HepG2 (cell line): ENCODE results near the gene PC. TPM values are rescaled to one million over a fixed set of nuclear protein-coding genes. Genes with fewer than 3 reads are reported as not detected.

Experiments
- HDAC2 ChIP-seq: sonication (generic); formaldehyde crosslinking; IDR thresholded peaks from 2 replicates; pipeline ENCODE4 v1.4.0; 2020; ENCODE audit warnings: missing genetic modification reagents
- HNF4A ChIP-seq: sonication (generic); formaldehyde crosslinking; IDR thresholded peaks from 2 replicates; pipeline ENCODE4 v1.4.0; 2020; ENCODE audit warnings: missing genetic modification reagents
- IRX3 ChIP-seq: sonication (generic); formaldehyde crosslinking; IDR thresholded peaks from 2 replicates; pipeline ENCODE4 v1.8.1; 2023; ENCODE audit warnings: mild to moderate bottlenecking, low read depth, missing genetic modification reagents, borderline replicate concordance
- KDM2A ChIP-seq: sonication (generic); formaldehyde crosslinking; IDR thresholded peaks from 2 replicates; pipeline ENCODE4 v1.4.0; 2020; ENCODE audit warnings: low read depth, missing genetic modification reagents, borderline replicate concordance
- KDM3A ChIP-seq: IDR thresholded peaks from 2 replicates; pipeline ENCODE4 v1.6.1; 2018; ENCODE audit warnings: low read depth, missing compliant biosample characterization
- MYPOP ChIP-seq: sonication (generic); formaldehyde crosslinking; IDR thresholded peaks from 2 replicates; pipeline ENCODE4 v1.8.1; 2023; ENCODE audit warnings: mild to moderate bottlenecking, moderate library complexity, missing genetic modification reagents
- NAIF1 ChIP-seq: sonication (generic); formaldehyde crosslinking; IDR thresholded peaks from 2 replicates; pipeline ENCODE4 v1.5.0; 2020; ENCODE audit warnings: mild to moderate bottlenecking, missing genetic modification reagents, borderline replicate concordance
- NCOR1 ChIP-seq: fragments of 200-600 bp; sonication (generic); IDR thresholded peaks from 2 replicates; pipeline ENCODE4 v1.7.0; 2017; ENCODE audit warnings: antibody characterized with exemption, low read length, borderline replicate concordance
- NRL ChIP-seq: sonication (generic); formaldehyde crosslinking; IDR thresholded peaks from 2 replicates; pipeline ENCODE4 v1.5.0; 2020; ENCODE audit warnings: missing genetic modification reagents, mild to moderate bottlenecking, moderate library complexity, borderline replicate concordance
- PREB ChIP-seq: sonication (generic); formaldehyde crosslinking; IDR thresholded peaks from 2 replicates; pipeline ENCODE4 v1.4.0; 2020; ENCODE audit warnings: missing genetic modification reagents
- PRPF4 ChIP-seq: fragments of 200-400 bp; formaldehyde crosslinking; IDR thresholded peaks from 2 replicates; pipeline ENCODE4 v1.6.1; 2016; ENCODE audit warnings: low read length, low read depth; ENCODE audit not compliant: poor library complexity, severe bottlenecking
- SAFB2 ChIP-seq: sonication (generic); formaldehyde crosslinking; IDR thresholded peaks from 2 replicates; pipeline ENCODE4 v1.5.1; 2020; ENCODE audit warnings: missing genetic modification reagents, low read depth, mild to moderate bottlenecking, borderline replicate concordance
- SETDB1 ChIP-seq: sonication (generic); formaldehyde crosslinking; IDR thresholded peaks from 2 replicates; pipeline ENCODE4 v1.5.1; 2020; ENCODE audit warnings: missing genetic modification reagents, mild to moderate bottlenecking, borderline replicate concordance
- SKI ChIP-seq: fragments of 450-650 bp; IDR thresholded peaks from one replicate; pipeline ENCODE4 v1.6.1; 2018; ENCODE audit warnings: mild to moderate bottlenecking; ENCODE audit not compliant: partially characterized antibody
- SMC3 ChIP-seq: IDR thresholded peaks from 2 replicates; pipeline ENCODE4 v1.6.1; 2011; ENCODE audit warnings: low read length, improper control_type of control experiment
- SOX5 ChIP-seq: IDR thresholded peaks from 2 replicates; pipeline ENCODE4 v1.6.1; 2016; ENCODE audit warnings: borderline replicate concordance
- TFE3 ChIP-seq: IDR thresholded peaks from 2 replicates; pipeline ENCODE4 v1.6.1; 2016
- TP53 ChIP-seq: sonication (generic); formaldehyde crosslinking; conservative IDR thresholded peaks from 2 replicates; pipeline ENCODE4 v1.4.0; 2020; ENCODE audit warnings: missing genetic modification reagents
- ZBTB34 ChIP-seq: sonication (generic); formaldehyde crosslinking; IDR thresholded peaks from 2 replicates; pipeline ENCODE4 v1.8.0; 2022; ENCODE audit warnings: mild to moderate bottlenecking, missing genetic modification reagents
- ZBTB7A ChIP-seq: sonication (generic); formaldehyde crosslinking; IDR thresholded peaks from 2 replicates; pipeline ENCODE4 v1.8.0; 2022; ENCODE audit warnings: mild to moderate bottlenecking, missing genetic modification reagents
- ZKSCAN8 ChIP-seq: IDR thresholded peaks from 2 replicates; pipeline ENCODE4 v1.6.1; 2016; ENCODE audit warnings: borderline replicate concordance, missing genetic modification reagents, missing compliant biosample characterization
- ZMAT3 ChIP-seq: sonication (generic); formaldehyde crosslinking; conservative IDR thresholded peaks from 2 replicates; pipeline ENCODE4 v1.7.0; 2021; ENCODE audit warnings: missing genetic modification reagents
- ZNF224 ChIP-seq: sonication (generic); formaldehyde crosslinking; IDR thresholded peaks from 2 replicates; pipeline ENCODE4 v1.5.0; 2020; ENCODE audit warnings: mild to moderate bottlenecking, missing genetic modification reagents
- ZNF34 ChIP-seq: sonication (generic); formaldehyde crosslinking; IDR thresholded peaks from 2 replicates; pipeline ENCODE4 v1.4.0; 2020; ENCODE audit warnings: mild to moderate bottlenecking, missing genetic modification reagents, borderline replicate concordance
- ZNF383 ChIP-seq: sonication (generic); formaldehyde crosslinking; IDR thresholded peaks from 2 replicates; pipeline ENCODE4 v1.4.0; 2020; ENCODE audit warnings: missing genetic modification reagents, mild to moderate bottlenecking, borderline replicate concordance
- ZNF577 ChIP-seq: sonication (generic); formaldehyde crosslinking; IDR thresholded peaks from 2 replicates; pipeline ENCODE4 v1.4.0; 2020; ENCODE audit warnings: mild to moderate bottlenecking, low read depth, missing genetic modification reagents, borderline replicate concordance
- ZNF768 ChIP-seq: sonication (generic); formaldehyde crosslinking; IDR thresholded peaks from 2 replicates; pipeline ENCODE4 v1.4.0; 2020; ENCODE audit warnings: missing genetic modification reagents
- ZNF850 ChIP-seq: sonication (generic); formaldehyde crosslinking; conservative IDR thresholded peaks from 2 replicates; pipeline ENCODE4 v1.9.0; 2021; ENCODE audit warnings: mild to moderate bottlenecking, missing genetic modification reagents
- polyA plus RNA-seq, 8 experiments: library from polyadenylated mRNA; depleted of rRNA in 3 of 8; stranded (reverse) in 7 of 8; unstranded in 1 of 8; fragments of >200 nt; fragmentation: Illumina TruSeq in 4 of 8; extraction: Trizol in 4 of 8; gene quantifications; 2 replicates each; pipeline versions ENCODE4 v1.2.1 to v1.2.3, GENCODE V29; 2011 to 2016; ENCODE audit warnings: low read depth in 4 of 8, missing spikeins in 1 of 8, mixed read lengths in 1 of 8; ENCODE audit not compliant: insufficient read depth in 1 of 8
- total RNA-seq, 5 experiments: library from RNA; depleted of rRNA; stranded (reverse); fragments of >200 nt; fragmentation: Illumina TruSeq; extraction: Trizol; gene quantifications; 2 replicates each; pipeline ENCODE4 v1.2.3, GENCODE V29; 2016; ENCODE audit warnings: low read depth in 1 of 5

PC gene
- total and polyA plus RNA-seq, 2 of the 13 experiments (the other 11 are each of a cell fraction or from before 2014, with no cell fraction given) = 29.0 to 39.0 TPM

- TF ChIP-seq NAIF1 (CRISPR knock-in tag) = no peak
- no peak for TF ChIP-seq SETDB1 (CRISPR knock-in tag)
- peak; percentile 74 for TF ChIP-seq NRL
- TF ChIP-seq HDAC2 (CRISPR knock-in tag) = no peak
- peak; percentile 24; the same call in 1 of the 2 replicates for TF ChIP-seq HNF4A
- TF ChIP-seq ZNF577 (CRISPR knock-in tag) = no peak
- no peak for TF ChIP-seq ZNF34 (CRISPR knock-in tag)
- no peak for TF ChIP-seq ZNF850 (CRISPR knock-in tag)
- TF ChIP-seq ZBTB7A = peak; percentile 98
- peak; percentile 78 for TF ChIP-seq SMC3
- no peak for TF ChIP-seq ZNF383 (CRISPR knock-in tag)
- TF ChIP-seq ZNF224 (CRISPR knock-in tag) = 0 out of 2 replicates have a peak, but pooled peaks have one; percentile 58
- TF ChIP-seq KDM3A (CRISPR knock-in tag) = 0 out of 2 replicates have a peak, but pooled peaks have one; percentile 50
- TF ChIP-seq TFE3 (CRISPR knock-in tag) = no peak
- no peak for TF ChIP-seq MYPOP (CRISPR knock-in tag)
- peak; percentile 5; the same call in 1 of the 2 replicates for TF ChIP-seq ZNF768 (CRISPR knock-in tag)
- TF ChIP-seq IRX3 (CRISPR knock-in tag) = no peak
- no peak for TF ChIP-seq PREB (CRISPR knock-in tag)
- TF ChIP-seq SKI = no peak
- TF ChIP-seq SAFB2 = no peak
- TF ChIP-seq SOX5 = no peak
- no peak for TF ChIP-seq NCOR1
- no peak for TF ChIP-seq TP53 (CRISPR knock-in tag)
- TF ChIP-seq ZKSCAN8 (CRISPR knock-in tag) = no peak
- TF ChIP-seq ZMAT3 (CRISPR knock-in tag) = no peak
- no peak for TF ChIP-seq ZBTB34 (CRISPR knock-in tag)
- no peak for TF ChIP-seq KDM2A (CRISPR knock-in tag)
- TF ChIP-seq PRPF4 = no peak
These were observed 17.9 kb upstream of the PC start (continued) for GRCh38 chr11:66976028-66976467.
